HG03175 (cell line): ENCODE measurements around the gene C16orf54.
"Not testable (repeated sequence)": the region's sequence is repeated elsewhere in the genome, so short reads cannot be mapped to it uniquely, and the experiment has no call there.

ENCODE experiments used
- ATAC-seq: cut with Tn5 transposase; IDR thresholded peaks from one replicate; pipeline ENCODE4 v1.9.1; 2021; ENCODE audit warnings: mild to moderate bottlenecking, moderate library complexity; ENCODE audit not compliant: unreplicated experiment

Gene C16orf54

DNA sequence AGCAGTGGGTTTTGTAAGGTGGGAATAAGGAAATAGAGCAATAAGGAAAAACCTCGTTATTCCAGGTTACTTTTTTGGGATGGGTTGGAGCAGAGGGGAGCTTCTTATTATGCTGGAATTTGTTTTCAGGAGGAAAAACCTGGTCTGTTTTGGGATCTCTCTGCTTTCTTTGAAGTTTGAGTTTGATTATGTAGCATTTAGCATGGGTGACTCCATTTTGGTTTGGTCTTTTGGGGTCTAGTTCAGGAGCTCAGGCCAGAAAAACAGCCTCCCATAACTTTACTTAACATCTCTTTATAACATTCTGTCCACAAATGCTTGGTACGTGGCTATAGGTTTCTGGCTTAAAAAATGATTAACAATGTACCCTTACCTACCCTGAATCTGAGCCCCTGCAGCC is 23.7 kb upstream of the C16orf54 start:
- ATAC-seq, result no peak

DNA sequence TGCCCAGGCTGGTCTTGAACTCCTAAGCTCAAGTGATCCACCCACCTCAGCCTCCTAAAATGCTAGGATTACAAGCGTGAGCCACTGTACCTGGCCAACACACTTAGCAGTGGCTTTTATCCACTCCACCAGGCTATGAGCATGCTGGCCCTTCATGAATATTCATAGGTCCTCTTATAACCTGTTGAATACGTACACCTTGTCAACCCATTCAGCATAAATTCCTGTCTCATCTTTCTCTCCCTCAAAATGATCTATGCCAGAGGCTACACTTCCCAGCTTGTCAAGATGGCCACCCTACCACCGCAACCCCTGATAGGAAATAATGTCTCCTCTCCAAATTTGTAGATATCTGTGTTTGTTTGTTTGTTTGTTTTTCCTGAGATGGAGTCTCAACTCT is 21.3 kb upstream of the C16orf54 start:
- ATAC-seq, result no peak

DNA sequence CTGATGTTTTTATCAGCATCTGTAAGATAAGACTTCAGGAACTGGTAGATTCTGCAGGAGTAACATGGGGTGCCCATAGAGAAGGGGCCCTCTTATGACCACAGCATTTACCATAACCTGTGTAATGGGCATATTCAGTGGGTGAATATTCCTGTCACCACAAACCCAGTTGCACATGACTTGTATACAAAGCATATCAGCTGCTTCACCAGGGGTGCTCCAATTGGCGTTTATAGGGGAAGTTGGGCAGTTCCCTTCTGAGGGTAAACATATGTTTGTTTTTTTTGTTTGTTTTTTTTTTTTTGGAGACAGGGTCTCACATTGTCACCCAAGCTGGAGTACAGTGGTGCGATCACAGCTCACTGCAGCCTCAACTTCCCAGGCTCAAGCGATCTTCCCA is 20.8 kb upstream of the C16orf54 start:
- ATAC-seq, result no peak

DNA sequence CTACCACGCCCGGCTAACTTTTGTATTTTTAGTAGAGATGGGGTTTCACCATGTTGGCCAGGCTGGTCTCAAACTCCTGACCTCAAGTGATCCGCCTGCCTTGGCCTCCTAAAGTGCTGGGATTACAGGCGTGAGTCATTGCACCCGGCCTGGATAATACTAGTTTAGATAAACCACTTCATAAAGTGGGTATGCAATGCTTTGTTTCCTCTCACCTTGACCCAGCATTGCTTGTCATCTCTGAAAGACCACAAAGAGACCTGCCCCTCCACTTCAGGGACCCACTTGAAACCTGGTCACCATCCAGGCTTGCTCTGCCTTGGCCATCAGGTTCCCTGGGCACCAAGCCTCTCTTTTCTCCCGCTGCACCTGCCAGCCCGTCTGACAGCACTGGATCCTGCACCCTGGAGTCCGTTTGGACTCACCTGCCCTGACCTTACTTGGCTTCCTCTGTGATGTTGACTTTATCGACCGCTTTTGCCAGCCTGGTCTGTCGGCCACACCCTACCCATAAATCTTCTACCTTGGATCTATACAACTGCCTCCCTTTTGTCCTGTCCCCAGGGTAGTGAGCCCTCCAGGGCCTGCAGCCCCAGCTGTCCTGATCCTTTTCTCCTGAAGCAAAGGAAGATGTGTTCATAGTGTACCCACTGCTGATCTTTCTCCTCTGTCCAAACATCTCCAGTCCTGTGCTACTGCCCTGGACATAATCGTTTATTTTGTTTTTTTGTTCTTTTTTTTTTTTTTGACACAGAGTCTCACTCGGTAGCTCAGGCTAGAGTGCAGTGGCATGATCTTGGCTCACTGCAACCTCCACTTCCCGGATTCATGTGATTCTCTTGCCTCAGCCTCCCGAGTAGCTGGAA is 19.6 kb upstream of the C16orf54 start:
- ATAC-seq, result no peak

DNA sequence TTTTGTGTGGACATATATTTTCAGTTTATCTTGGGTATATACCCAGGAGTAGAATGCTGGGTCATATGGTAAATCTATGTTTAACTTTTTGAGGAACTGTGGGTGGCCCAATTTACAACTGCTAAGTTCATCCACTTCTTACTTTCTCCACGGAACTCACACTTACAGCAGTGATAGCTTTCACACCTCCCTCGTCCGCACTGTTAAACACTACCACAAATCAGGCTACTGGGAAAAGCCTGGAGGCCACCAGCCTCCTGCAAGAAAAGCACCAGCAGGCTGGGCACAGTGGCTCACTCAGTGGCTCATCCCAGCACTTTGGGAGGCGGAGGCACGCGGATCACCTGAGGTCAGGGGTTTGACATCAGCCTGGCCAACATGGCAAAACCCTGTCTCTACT is 17.5 kb upstream of the C16orf54 start:
- ATAC-seq, result no peak

DNA sequence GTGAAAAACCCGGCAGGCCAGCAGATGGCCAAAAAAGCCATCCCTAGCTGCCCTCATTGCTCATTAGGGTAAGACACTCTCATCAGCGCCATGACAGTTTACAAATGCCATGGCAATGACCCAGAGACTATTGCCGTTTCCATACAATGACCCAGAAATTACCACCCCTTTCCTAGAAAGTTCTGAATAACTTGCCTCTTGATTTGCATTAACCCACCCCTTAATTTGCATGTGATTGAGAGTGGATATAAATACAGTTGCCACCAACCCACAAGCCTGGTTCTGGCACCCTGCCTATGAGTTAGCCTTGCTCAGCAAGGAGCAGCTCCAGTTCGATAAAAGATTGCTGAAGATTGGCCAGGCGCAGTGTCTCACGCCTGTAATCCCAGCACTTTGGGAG is 16.1 kb upstream of the C16orf54 start:
- no peak for ATAC-seq

DNA sequence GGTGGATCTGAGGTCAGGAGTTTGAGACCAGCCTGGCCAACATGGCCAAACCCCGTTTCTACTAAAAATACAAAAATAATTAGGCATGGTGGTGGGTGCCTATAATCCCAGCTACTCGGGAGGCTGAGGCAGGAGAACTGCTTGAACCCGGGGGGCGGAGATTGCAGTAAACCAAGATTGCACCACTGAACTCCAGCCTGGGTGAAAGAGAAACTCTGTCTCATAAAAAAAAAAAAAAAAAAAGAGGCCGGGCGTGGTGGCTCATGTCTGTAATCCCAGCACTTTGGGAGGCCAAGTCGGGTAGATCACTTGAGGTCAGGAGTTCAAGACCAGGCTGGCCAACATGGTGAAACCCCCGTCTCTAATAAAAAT is 15.5 kb upstream of the C16orf54 start:
- not testable (repeated sequence) for ATAC-seq

DNA sequence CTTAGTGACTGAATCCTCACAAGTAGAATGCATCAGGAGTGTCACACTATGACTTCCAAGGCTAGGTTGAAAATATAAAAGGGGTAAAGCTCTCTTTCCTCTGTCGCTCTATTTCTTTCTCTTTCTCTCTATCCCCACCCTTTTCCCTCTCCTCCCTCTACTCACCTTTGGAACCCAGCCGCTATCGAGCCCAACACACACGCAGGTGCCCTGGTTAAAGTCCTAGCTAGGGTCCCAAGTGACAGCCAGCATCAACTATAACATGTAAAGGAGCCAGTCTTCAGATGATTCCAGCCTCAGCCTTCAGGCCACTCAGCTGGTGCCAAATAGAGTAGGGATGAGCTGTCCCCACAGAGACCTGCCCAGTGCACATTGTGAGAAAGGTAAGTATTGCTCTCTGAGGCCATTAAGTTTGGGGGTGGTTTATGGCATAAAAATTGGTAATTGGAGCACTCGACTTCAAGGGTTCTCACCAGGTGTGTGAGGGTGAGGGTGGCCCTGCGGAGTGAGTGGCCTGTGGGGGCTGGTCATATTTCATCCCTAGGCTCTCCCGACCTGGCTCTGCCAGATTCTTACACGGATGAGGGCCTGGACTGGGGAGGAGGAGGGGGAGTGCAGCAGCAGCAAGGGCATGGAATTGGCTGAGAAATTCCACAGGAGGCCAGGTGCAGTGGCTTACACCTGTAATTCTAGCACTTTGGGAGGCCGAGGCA is 14.9 kb upstream of the C16orf54 start:
- ATAC-seq, result no peak

DNA sequence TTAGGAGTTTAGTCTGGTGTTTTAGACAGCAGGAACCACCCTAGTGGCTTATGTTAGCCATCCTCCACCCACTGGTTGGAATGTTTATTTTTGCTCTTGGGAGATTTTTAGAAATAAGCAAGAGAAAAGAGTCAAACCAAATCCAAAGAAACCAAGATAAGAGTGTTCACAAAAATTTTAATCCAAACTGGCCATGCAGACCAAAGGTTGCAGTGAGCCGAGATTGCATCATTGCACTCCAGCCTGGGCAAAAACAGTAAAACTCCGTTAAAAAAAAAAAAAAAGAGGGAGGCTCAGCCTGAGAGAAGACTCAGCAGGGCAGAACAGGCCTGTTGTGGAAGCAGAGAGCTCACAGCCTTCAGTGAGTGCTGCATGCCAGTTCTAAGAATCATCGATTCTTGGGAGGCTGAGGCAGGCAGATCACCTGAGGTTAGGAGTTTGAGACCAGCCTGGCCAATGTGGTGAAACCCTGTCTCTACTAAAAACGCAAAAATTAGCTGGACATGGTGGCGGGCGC is 12.2 kb upstream of the C16orf54 start:
- no peak for ATAC-seq

DNA sequence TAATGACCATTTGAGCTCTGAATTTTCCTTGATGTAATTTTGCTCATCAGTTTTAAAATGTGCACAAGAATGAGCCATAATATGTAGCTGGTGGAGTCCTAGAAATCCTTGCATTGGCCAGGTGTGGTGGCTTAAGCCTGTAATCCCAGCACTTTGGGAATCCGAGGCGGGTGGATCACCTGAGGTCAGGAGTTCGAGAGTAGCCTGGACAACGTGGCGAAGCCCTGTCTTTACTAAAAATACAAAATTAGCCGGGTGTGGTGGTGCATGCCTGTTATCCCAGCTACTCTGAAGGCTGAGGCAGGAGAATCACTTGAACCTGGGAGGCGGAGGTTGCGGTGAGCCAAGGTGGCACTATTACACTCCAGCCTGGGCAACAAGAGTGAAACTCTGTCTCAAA is 11.3 kb upstream of the C16orf54 start:
- ATAC-seq, result not testable (repeated sequence)

DNA sequence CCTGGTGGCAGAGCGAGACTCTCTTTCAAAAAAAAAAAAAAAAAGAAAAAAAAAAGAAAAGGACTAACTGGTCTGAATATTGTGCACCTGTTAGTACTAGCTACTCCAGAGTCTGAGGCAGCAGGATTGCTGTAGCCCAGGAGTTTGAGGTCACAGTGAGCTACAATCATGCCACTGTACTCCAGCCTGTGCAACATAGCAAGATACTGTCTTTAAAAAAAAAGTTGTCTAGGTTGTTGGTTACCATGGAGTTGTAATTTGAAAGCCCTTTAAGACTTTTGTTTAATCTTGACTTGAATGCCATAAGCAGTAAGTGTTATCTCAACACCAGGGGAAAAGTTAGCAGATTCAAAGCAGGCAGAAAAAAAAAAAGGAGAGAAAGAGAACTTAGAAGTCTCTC is 10.9 kb upstream of the C16orf54 start:
- no peak for ATAC-seq

DNA sequence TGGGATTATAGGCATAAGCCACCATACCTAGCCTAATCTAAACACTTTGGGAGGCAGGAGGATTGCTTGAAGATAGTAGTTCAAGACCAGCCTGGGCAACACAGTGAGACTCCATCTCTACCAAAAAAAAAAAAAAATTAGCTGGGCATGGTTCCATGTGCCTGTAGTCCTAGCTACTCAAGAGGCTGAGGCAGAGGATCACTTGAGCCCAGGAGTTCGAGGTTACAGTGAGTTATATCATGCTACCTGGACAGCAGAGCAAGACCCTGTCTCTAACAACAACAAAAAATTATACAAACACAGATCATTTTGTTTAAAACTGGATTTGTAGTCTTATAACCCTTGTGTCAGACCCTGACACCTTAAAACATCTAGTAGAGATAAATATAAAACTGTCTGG is 7.7 kb upstream of the C16orf54 start:
- ATAC-seq, result no peak

DNA sequence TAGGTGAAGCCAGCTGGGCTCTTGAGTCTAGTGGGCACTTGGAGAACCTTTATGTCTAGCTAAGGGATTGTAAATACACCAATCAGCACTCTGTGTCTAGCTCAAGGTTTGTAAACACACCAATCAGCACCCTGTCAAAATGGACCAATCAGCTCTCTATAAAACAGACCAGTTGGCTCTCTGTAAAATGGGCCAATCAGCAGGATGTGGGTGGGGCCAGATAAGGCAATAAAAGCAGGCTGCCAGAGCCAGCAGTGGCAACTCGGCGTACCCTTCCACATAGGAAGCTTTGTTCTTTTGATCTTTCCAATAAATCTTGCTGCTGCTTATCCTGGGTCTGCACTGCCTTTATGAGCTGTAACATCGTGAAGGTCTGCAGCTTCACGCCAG is 3.0 kb upstream of the C16orf54 start:
- not testable (repeated sequence) for ATAC-seq

DNA sequence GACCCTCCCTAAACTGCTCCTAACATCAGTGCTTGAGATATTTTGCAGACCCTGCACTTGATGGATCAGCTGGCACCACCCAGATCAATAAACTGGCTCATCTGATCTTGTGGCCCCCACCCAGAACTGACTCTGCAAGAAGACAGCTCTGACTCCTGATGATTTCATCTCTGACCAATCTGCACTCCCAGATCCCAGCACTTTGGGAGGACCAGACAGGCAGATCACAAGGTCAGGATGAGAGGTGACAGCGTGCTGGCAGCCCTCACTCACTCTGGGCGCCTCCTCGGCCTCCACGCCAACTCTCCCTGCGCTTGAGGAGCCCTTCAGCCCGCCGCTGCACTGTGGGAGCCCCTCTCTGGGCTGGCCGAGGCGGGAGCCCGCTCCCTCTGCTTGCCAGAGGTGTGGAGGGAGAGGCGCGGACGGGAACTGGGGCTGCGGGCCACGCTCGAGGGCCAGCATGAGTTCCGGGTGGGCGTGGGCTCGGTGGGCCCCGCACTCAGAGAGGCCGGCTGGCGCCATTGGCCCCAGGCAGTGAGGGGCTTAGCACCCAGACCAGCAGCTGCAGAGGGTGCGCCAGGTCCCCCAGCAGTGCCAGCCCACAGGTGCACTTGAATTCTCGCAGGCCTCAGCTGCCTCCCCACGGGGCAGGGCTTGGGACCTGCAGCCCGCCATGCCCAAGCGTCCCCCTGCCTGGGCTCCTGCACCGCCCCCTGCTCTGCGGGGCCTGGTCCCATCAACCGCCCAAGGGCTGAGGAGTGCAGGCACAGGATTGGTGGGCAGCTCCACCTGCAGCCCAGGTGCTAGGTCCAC is 2.4 kb upstream of the C16orf54 start:
- ATAC-seq, result no peak

DNA sequence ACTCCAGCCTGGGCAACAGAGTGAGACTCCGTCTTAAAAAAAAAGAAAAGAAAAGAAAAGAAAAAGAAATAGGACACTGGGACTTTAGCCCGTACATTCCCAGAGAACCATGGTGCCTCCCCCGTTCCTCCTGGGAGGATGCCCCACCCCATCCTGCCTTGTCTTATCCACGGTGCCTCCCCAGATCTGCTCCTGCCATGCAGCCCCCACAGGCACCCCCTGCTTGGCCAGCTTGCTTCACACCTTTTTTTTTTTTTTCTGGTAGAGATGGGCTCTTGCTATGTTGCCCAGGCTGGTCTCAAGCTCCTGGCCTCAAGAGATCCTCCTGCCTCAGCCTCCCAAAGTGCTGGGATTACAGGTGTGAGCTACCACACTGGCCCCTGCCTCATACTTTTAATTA is 728 bp upstream of the C16orf54 start:
- ATAC-seq, result not testable (repeated sequence)

DNA sequence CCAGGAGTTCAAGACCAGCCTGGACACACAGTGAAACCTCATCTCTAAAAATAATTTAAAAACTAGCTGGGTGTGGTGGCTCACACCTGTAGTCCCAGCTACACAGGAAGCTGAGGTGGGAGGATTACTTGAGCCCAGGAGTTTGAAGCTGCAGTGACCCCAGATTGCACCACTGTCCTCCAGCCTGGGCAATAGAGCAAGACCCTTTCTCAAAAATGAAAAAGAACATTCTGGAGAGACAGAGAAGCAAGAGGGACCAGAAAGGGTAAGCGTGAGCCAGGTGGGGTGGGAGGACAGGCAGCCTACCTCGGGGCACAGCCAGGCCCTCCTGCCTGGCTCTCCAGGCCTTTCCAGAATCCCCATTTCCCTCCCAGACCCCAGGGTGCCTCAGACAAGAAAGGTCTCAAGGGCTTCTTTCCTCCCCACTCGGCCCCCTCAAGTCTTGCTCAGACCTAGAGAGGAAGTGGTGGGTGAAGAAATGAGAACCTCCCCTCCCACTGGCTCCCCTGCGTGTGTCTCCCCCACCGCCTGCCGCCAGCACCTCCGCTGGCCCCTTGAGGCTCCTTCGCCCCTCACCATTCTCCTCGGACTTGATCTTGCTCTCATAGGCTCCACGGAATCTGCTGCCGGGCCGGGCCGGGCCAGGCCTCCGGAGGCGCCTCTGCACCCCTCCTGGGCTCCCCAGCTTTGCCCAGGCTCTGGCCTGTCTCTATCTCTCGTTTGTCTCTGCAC is 503 bp downstream of the C16orf54 start:
- ATAC-seq, result peak; percentile 46

DNA sequence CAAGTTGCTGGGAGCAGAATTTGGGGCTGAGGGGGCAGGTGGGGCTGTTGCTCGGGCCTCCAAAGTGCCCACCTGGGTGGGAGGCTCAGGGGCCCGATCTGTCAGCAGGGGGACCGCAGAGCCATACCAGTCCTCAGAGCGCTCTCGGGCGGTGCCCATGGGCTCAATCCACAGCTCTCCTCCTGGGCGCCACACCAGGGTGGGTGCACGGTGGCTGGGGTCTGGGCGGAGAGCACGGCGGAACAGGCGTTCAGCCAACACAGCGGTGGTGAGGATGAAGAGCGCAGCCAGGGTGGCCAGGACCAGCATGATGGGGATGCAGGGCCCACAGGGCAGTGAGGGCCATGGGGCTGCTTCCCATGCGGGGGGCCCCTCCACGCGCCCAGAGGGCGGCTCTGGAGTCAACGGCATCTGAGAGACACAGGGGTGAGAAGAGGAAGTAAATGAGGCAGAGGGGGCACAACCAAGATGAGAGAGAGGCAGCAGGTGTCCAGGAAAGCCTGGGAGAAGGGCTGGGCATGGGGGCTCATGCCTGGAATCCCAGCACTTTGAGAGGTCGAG is 1.2 kb downstream of the C16orf54 start:
- no peak for ATAC-seq

DNA sequence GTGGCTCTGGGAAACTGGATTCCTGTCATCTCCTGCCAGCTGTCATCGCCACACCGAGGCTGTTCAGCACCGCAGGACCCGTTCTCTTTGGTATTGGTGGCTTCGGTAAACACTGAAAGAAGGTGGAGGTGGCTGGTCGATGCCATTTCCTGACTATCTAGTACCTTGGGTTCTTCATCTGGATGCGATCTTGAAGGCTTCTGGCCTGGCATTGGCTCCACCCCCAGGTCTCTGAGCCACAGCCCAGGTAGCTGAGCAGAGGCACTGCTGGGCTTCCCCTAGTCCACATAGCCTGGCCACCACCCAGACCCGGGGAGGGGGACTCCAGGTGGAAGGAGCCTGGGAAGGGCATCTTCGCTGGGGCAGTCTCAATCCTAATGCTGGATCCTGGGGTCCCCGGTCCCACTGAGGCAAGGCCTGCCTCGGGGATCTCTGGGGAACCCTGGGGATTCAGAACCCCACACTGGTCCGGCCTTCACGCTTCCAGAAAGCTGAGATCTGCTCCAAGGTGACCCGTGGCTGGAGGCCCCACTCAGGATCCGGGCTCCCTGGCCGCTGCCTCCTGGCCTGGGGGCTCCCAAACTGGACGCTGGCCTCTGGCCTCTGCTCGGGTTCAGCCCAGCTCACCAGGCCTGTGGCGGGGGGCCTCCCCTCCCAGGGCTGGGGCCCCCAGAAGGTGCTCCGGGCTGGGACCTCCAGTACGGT is 1.8 kb downstream of the C16orf54 start:
- ATAC-seq, result no peak

DNA sequence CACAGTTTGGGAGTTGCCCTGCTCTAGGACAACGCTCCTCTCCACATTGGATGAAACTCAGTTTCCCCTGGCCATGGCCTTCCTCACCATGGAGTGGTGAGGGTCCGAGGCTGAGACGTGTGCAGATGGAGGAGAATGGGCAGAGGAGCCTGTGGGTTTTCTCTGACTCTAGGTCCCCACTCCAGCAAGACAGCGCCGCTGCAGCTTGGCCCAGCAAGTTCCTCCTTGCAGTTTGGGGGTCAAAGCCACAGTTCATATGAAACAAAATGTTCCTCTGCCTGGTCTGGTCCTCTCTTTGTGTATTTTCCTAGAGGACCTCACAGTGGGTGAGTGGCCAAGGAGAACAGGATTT is 2.3 kb downstream of the C16orf54 start:
- no peak for ATAC-seq
